OCI-LY1 (cell line): ENCODE measurements around the gene MEI1.

Source experiments
- H2AFZ ChIP-seq: fragments of 200-600 bp; sonication (generic), shearing (Covaris generic); 2 replicates; pipeline ENCODE4 v1.6.0; 2014; ENCODE audit warnings: antibody characterized with exemption, mild to moderate bottlenecking, low read length
- H3F3A ChIP-seq: fragments of 200-600 bp; sonication (generic), shearing (Covaris generic); 2 replicates; pipeline ENCODE4 v1.6.0; 2014; ENCODE audit warnings: mild to moderate bottlenecking, antibody characterized with exemption, low read length, moderate library complexity; ENCODE audit not compliant: insufficient read depth
- H3K27ac ChIP-seq: fragments of 200-600 bp; sonication (generic); 2 replicates; pipeline ENCODE4 v1.5.1; 2014; ENCODE audit warnings: low read length, mixed run types, mild to moderate bottlenecking, low read depth; ENCODE audit not compliant: poor library complexity, severe bottlenecking
- H3K27me3 ChIP-seq: fragments of 200-600 bp; sonication (generic); 2 replicates; pipeline ENCODE4 v1.6.0; 2014; ENCODE audit warnings: antibody characterized with exemption, mild to moderate bottlenecking, low read length, moderate library complexity; ENCODE audit not compliant: insufficient read depth
- H3K36me3 ChIP-seq: fragments of 200-600 bp; sonication (generic); 2 replicates; pipeline ENCODE4 v1.6.1; 2014; ENCODE audit warnings: mild to moderate bottlenecking, antibody characterized with exemption, low read length, moderate library complexity, mixed read lengths; ENCODE audit not compliant: insufficient read depth
- H3K4me1 ChIP-seq: fragments of 200-600 bp; sonication (generic); 2 replicates; pipeline ENCODE4 v1.5.1; 2014; ENCODE audit warnings: mild to moderate bottlenecking, low read length, moderate library complexity; ENCODE audit not compliant: insufficient read depth, severe bottlenecking
- H3K4me2 ChIP-seq: fragments of 200-600 bp; sonication (generic), shearing (Covaris generic); 2 replicates; pipeline ENCODE4 v1.6.1; 2014; ENCODE audit warnings: low read length
- H3K4me3 ChIP-seq: fragments of 200-600 bp; sonication (generic); 2 replicates; pipeline ENCODE4 v1.5.1; 2014; ENCODE audit warnings: low read length, low read depth, mild to moderate bottlenecking, mixed read lengths; ENCODE audit not compliant: poor library complexity, severe bottlenecking
- H3K79me2 ChIP-seq: fragments of 200-600 bp; shearing (Covaris generic); 2 replicates; pipeline ENCODE4 v1.6.1; 2016; ENCODE audit warnings: mixed run types, low read length, mixed read lengths; ENCODE audit not compliant: insufficient read depth
- H3K9ac ChIP-seq: fragments of 200-600 bp; sonication (generic), shearing (Covaris generic); 2 replicates; pipeline ENCODE4 v1.6.1; 2014; ENCODE audit warnings: mild to moderate bottlenecking, low read length, mixed read lengths
- H3K9me2 ChIP-seq: fragments of 200-600 bp; sonication (generic), shearing (Covaris generic); 2 replicates; pipeline ENCODE4 v1.6.1; 2014; ENCODE audit warnings: low read depth, mild to moderate bottlenecking, low read length, mixed read lengths
- H3K9me3 ChIP-seq: fragments of 200-600 bp; shearing (Covaris generic); 2 replicates; pipeline ENCODE4 v1.6.1; 2014; ENCODE audit warnings: low read length, mixed read lengths
- H4K20me1 ChIP-seq: fragments of 200-600 bp; sonication (generic), shearing (Covaris generic); 2 replicates; pipeline ENCODE4 v1.6.0; 2016; ENCODE audit warnings: mild to moderate bottlenecking, low read length; ENCODE audit not compliant: insufficient read depth
- EZH2 ChIP-seq: fragments of 200-600 bp; sonication (generic), shearing (Covaris generic); IDR thresholded peaks from 2 replicates; pipeline ENCODE4 v1.8.0; 2017; ENCODE audit warnings: borderline replicate concordance, mixed run types, mild to moderate bottlenecking, antibody characterized with exemption, low read length, moderate library complexity, mixed read lengths
- TF ChIP-seq, protein P1 (sequence below): fragments of 200-600 bp; sonication (generic), shearing (Covaris generic); IDR thresholded peaks from 2 replicates; pipeline ENCODE4 v1.5.1; 2017; ENCODE audit warnings: mild to moderate bottlenecking, antibody characterized with exemption, low read length, moderate library complexity, mixed read lengths

Gene MEI1

DNA sequence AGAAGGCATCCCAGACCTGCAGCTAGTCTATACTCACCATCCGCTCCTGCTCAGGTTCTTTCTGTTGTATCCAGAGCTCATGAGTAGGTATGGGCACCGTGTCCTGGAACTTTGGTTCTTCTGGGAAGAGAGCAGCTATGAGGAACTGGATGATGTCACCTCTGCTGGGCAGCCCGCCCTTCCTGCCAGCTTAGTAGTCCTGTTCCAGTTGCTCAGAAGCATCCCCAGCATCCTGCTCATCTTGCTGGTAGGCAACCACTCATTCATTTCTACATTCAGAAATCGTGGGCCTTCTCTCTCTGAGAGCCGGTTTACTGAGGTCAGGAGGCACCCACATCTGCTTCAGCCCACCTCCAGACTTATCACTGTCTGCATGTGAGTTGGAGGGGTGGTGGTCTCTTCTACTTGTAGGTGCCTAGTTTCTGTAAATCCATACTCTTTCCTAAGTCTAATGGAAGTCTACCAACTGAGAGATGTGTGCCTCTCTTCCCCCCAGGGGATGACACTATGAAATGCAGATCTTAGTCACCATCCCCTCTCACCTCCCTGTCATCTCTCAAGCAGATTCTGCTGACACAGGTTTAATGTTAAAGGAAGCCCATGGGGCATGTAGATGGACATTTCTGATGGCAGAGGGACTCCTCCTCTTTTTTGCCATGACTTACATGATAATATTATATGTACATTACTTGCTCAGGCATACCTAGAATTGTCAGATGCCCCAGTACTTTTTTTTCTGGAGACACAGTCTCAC is 71.6 kb downstream of the MEI1 start:
- no peaks in the 10 kb centered on the region for H3F3A ChIP-seq
- no peak overlapping the region for H3K27ac ChIP-seq
- H3K36me3 ChIP-seq, result no peaks in the 10 kb centered on the region
- no peak overlapping the region for H3K4me2 ChIP-seq
- H3K27me3 ChIP-seq, result peaks cover 3% of the 10 kb centered on the region; the same call in 1 of the 2 replicates
- TF ChIP-seq EZH2, result no peak
- TF ChIP-seq, protein P1, sequence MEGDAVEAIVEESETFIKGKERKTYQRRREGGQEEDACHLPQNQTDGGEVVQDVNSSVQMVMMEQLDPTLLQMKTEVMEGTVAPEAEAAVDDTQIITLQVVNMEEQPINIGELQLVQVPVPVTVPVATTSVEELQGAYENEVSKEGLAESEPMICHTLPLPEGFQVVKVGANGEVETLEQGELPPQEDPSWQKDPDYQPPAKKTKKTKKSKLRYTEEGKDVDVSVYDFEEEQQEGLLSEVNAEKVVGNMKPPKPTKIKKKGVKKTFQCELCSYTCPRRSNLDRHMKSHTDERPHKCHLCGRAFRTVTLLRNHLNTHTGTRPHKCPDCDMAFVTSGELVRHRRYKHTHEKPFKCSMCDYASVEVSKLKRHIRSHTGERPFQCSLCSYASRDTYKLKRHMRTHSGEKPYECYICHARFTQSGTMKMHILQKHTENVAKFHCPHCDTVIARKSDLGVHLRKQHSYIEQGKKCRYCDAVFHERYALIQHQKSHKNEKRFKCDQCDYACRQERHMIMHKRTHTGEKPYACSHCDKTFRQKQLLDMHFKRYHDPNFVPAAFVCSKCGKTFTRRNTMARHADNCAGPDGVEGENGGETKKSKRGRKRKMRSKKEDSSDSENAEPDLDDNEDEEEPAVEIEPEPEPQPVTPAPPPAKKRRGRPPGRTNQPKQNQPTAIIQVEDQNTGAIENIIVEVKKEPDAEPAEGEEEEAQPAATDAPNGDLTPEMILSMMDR, result no peak
- no peaks in the 10 kb centered on the region for H3K9me2 ChIP-seq
- no peak overlapping the region for H3K4me3 ChIP-seq
- H3K9me3 ChIP-seq, result no peaks in the 10 kb centered on the region
- H2AFZ ChIP-seq, result no peak overlapping the region
- H3K4me1 ChIP-seq, result no peaks in the 10 kb centered on the region
- H4K20me1 ChIP-seq, result no peaks in the 10 kb centered on the region
- H3K9ac ChIP-seq, result no peak overlapping the region
- H3K79me2 ChIP-seq, result no peaks in the 10 kb centered on the region

DNA sequence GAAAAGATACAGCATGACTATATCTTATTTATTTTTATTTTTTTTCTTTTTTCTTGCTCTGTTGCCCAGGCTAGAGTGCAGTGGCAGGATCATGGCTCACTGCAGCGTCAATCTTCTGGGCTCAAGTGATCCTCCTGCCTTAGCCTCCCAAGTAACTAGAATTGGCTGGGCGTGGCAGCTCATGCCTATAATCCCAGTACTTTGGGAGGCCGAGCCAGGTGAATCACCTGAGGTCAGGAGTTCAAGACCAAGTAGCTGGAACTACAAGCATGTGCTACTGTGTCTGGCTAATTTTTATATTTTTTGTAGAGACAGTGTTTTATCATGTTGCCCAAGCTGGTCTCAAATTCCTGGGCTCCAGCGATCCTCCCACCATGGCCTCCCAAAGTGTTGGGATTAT is 72.9 kb downstream of the MEI1 start:
- Histone ChIP-seq H3K79me2 (no peaks in the 10 kb centered on the region), H3K9me2 (no peaks in the 10 kb centered on the region), H3F3A (no peaks in the 10 kb centered on the region), H3K9ac (no peak overlapping the region), H3K9me3 (no peaks in the 10 kb centered on the region), H2AFZ (no peak overlapping the region), H3K27me3 (peaks cover 3% of the 10 kb centered on the region; the same call in 1 of the 2 replicates), H3K4me1 (no peaks in the 10 kb centered on the region), H3K36me3 (no peaks in the 10 kb centered on the region), H4K20me1 (no peaks in the 10 kb centered on the region), H3K4me3 (no peak overlapping the region), H3K4me2 (no peak overlapping the region), H3K27ac (no peak overlapping the region)
- TF ChIP-seq, protein P1, result no peak
- no peak for TF ChIP-seq EZH2

DNA sequence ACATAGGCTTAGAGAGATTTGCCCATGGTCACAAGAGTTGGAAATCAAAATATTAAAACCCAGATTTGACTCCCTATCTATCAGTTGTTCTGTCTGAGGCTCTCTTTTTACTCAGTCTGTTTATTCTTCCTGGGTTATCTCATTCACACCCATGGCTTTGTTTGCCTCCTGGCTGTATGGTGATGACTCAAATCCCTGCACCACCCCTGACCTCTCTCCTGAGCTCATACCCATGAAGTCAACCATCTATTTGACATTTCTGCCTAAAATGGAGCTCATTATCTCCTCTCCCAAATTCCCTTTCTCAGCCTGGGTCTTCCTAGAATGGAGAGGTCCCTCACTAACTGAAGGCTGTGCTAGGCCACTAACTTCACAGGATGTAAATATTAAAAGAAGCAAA is 73.3 kb downstream of the MEI1 start:
- no peaks in the 10 kb centered on the region for H3K4me1 ChIP-seq
- H3K27me3 ChIP-seq, result peaks cover 3% of the 10 kb centered on the region; the same call in 1 of the 2 replicates

More for the DNA sequence above, 73.3 kb downstream of the MEI1 start:
- no peaks in the 10 kb centered on the region for H3K36me3 ChIP-seq
- no peak overlapping the region for H3K4me3 ChIP-seq
- H3K9ac ChIP-seq, result no peak overlapping the region
- no peak overlapping the region for H3K27ac ChIP-seq
- no peaks in the 10 kb centered on the region for H3K9me2 ChIP-seq
- H4K20me1 ChIP-seq, result no peaks in the 10 kb centered on the region
- TF ChIP-seq, protein P1, result no peak
- no peak for TF ChIP-seq EZH2
- H2AFZ ChIP-seq, result no peak overlapping the region
- no peaks in the 10 kb centered on the region for H3K79me2 ChIP-seq
- no peaks in the 10 kb centered on the region for H3K9me3 ChIP-seq
- no peak overlapping the region for H3K4me2 ChIP-seq
- H3F3A ChIP-seq, result no peaks in the 10 kb centered on the region
